ENCODE data around the gene CBS. TPM values are rescaled to one million over a fixed set of nuclear protein-coding genes. Genes with fewer than 3 reads are reported as not detected.
"Not testable (repeated sequence)": the region's sequence is repeated elsewhere in the genome, so short reads cannot be mapped to it uniquely, and the experiment has no call there.

The CBS gene
- total RNA-seq (10 to 100 TPM in 2 of 4 donors, 1 to 10 TPM in 2; 8.2 to 16.0 (median 10.1) TPM), polyA plus RNA-seq (1 to 10 TPM; 7.5 to 9.6 (median 8.8) TPM)

- H3K36me3 ChIP-seq; H3K27me3 ChIP-seq; intact Hi-C loops (cut with DNase I); H3K9me3 ChIP-seq; H3K27ac ChIP-seq; H3K4me3 ChIP-seq; DNase-seq; H3K4me1 ChIP-seq: not testable (repeated sequence)
- WGBS, 2 donors = no CpG with 5 or more reads among the region's 84 CpGs
Observed at GRCh38 chr21:43075170-43076022, at the start of gene CBS. CBS (minus strand) TSS chr21:43075835; CDS start chr21:43072193, 3,642 bp downstream.

DNA sequence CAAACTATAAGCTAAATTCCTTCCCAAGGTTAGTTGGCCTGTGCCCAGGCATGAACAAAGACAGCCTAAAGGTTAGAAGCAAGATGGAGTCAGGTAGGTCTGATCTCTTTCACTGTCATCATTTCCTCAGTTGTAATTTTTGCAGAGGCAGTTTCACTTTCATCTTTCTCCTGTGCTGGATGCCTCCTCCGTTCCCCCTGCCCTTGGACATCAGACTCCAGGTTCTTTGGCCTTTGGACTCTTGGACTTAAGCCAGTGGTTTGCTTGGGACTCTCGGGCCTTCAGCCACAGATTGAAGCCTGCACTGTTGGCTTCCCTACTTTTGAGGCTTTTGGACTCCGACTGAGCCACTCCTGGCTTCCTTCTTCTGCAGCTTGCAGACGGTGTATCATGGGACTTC lies 40.3 kb upstream of the CBS start:
- H3K4me3 ChIP-seq; H3K27me3 ChIP-seq; intact Hi-C loops (cut with DNase I); H3K27ac ChIP-seq; H3K4me1 ChIP-seq; H3K9me3 ChIP-seq; H3K36me3 ChIP-seq; DNase-seq: not testable (repeated sequence)
- WGBS, 2 donors = no CpG with 5 or more reads among the region's 4 CpGs

- H3K4me3 ChIP-seq; H3K27ac ChIP-seq; H3K27me3 ChIP-seq; H3K9me3 ChIP-seq; H3K4me1 ChIP-seq; intact Hi-C loops (cut with DNase I); H3K36me3 ChIP-seq; DNase-seq: not testable (repeated sequence)
- 89 to 95% methylated on average over 5 of the region's 6 CpGs for WGBS, 2 donors
Observed at GRCh38 chr21:43114483-43114882, 38.8 kb upstream of the CBS start.

GRCh38 chr21:43109006-43109405 lies 33.4 kb upstream of the CBS start:
- H3K36me3 ChIP-seq; H3K27ac ChIP-seq; intact Hi-C loops (cut with DNase I); H3K9me3 ChIP-seq; DNase-seq; H3K27me3 ChIP-seq; H3K4me3 ChIP-seq; H3K4me1 ChIP-seq: not testable (repeated sequence)
- no CpG with 5 or more reads among the region's 7 CpGs for WGBS, 2 donors

- H3K4me1 ChIP-seq; H3K9me3 ChIP-seq; H3K27ac ChIP-seq; DNase-seq; H3K4me3 ChIP-seq; H3K36me3 ChIP-seq; intact Hi-C loops (cut with DNase I); H3K27me3 ChIP-seq: not testable (repeated sequence)
- no CpG with 5 or more reads among the region's 17 CpGs for WGBS, 2 donors
Observed at GRCh38 chr21:43108177-43108576, 32.5 kb upstream of the CBS start.

DNA sequence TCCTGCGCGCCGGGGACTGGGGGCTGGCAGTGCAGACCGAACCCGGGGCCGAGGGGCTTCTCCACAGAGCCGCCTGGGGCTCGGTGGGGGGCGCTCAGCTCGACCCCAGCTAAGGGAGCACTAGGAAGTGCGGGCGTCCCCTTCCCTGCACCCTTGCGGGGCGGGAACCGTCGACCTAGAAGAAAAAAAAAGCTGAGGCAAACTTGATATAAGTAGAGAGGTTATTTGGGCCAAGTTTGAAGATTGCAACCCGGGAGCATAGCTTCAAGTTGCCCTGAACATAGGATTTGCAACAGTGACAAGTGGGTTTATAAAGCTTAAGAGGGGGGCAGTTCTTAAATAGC lies 32.1 kb upstream of the CBS start:
- H3K4me1 ChIP-seq; H3K36me3 ChIP-seq; intact Hi-C loops (cut with DNase I); DNase-seq; H3K27ac ChIP-seq; H3K27me3 ChIP-seq; H3K4me3 ChIP-seq; H3K9me3 ChIP-seq: not testable (repeated sequence)
- no CpG with 5 or more reads among the region's 17 CpGs for WGBS, 2 donors

- 0 to 1% methylated on average over 59 to 66 of the region's 107 CpGs for WGBS, 2 donors
- peak in 2 of 4 donors; percentile 51 to 76 for TF ChIP-seq POLR2AphosphoS5 (IDR thresholded peaks at IDR 0.05)
- intact Hi-C loops (cut with DNase I); H3K4me1 ChIP-seq; H3K36me3 ChIP-seq; H3K9me3 ChIP-seq; H3K27me3 ChIP-seq: not testable (repeated sequence)
- Histone ChIP-seq H3K27ac (peak within 1 kb of the TSS in 3 of 4 donors; percentile 55 to 88 (median 82)), H3K4me3 (peak within 1 kb of the TSS in 3 of 4 donors; percentile 34 to 65 (median 58))
- DNase-seq = peak; percentile 75
Observed at GRCh38 chr21:43106965-43107793, 31.5 kb upstream of the CBS start, which contains the start of gene U2AF1. U2AF1 (minus strand) TSS chr21:43107570; CDS start chr21:43107494, 76 bp downstream.

DNA sequence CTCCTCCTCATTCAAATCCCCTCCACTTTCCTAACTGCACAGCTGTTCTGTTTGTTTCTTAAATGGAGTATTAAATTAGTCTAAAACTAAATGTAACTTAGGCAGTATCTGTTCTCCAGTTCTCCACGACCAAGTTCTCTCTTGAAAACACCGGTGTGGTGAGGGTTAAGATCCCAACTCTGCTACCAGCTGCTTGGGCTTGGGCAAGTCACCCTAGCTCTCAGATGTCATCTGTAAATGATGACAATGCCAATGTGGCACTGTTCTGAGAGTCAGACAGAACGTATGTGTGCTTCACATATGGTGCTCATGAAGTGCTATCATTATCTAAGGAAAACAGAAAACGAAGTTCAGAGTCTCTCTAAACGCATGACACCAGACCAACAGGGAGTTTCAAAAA lies 29.0 kb upstream of the CBS start:
- DNase-seq; intact Hi-C loops (cut with DNase I); H3K27me3 ChIP-seq; H3K36me3 ChIP-seq; H3K4me1 ChIP-seq; H3K27ac ChIP-seq; H3K4me3 ChIP-seq; H3K9me3 ChIP-seq: not testable (repeated sequence)
- WGBS, 2 donors = 63 to 80% methylated on average over 2 of the region's 5 CpGs

DNA sequence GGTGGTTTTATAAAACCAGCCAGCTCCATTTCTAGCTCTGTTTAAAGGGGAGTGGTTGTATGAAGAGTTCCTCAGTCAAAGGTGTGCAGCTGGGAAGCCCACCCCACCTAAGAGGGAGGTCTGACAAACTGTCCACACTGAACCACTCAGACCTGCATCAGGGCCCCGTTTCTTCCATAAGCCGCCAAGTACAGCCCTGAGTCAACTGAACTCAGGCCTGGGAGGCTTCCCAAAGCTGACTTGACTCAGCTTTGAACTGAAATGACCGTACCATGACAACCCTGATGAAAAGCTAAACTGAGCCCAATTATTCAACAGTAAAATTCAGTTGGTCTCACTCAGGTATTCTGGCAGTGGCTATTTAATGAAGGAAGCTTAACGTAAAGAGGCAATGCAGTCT lies 26.6 kb upstream of the CBS start:
- H3K9me3 ChIP-seq; H3K27ac ChIP-seq; H3K4me3 ChIP-seq; H3K27me3 ChIP-seq; DNase-seq; H3K4me1 ChIP-seq; intact Hi-C loops (cut with DNase I); H3K36me3 ChIP-seq: not testable (repeated sequence)
- WGBS, 2 donors = no CpG with 5 or more reads among the region's 4 CpGs

DNA sequence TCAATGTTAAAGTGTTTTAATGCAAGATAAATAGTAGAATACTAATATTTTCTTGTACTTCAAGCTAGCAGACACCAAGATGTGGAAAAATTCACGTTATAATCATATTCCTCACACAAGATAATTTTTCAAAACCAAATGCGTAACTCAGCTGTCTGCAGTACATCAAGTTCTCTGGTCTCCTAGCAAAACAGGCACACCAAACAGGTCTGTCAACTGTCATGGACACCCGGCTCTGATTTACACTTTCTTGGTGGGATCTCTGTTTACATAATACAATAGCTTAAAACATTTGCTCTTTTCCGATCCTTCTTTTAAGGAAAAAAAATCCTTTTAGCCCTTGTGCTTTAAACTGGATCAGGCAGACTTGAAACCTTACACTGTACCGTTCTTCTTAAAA lies 26.0 kb upstream of the CBS start:
- H3K27me3 ChIP-seq; H3K4me3 ChIP-seq; H3K4me1 ChIP-seq; H3K9me3 ChIP-seq; intact Hi-C loops (cut with DNase I); H3K27ac ChIP-seq; H3K36me3 ChIP-seq; DNase-seq: not testable (repeated sequence)
- WGBS, 2 donors = no CpG with 5 or more reads among the region's 5 CpGs

DNA sequence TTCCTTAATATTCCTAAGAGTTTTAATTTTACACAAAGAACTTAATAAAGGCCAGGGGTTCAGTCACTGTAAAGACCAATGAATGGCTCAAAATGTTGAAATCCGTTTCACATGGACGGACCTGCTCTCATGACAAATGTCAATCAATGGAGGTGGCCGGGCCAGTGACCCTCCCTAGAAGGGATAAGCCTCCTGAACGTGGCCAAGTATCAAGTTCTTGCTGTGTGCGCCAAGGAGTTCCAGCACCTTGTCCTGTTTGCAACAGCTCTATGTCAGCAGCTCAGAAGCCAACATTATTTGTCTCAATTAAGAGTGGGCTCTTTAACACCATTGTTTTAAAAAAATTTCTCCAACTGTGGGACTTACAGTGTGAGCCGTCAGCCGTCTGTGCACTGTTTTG lies 25.4 kb upstream of the CBS start:
- H3K4me1 ChIP-seq; H3K4me3 ChIP-seq; intact Hi-C loops (cut with DNase I); H3K36me3 ChIP-seq; H3K27ac ChIP-seq; DNase-seq; H3K9me3 ChIP-seq; H3K27me3 ChIP-seq: not testable (repeated sequence)
- no CpG with 5 or more reads among the region's 7 CpGs for WGBS, 2 donors

DNA sequence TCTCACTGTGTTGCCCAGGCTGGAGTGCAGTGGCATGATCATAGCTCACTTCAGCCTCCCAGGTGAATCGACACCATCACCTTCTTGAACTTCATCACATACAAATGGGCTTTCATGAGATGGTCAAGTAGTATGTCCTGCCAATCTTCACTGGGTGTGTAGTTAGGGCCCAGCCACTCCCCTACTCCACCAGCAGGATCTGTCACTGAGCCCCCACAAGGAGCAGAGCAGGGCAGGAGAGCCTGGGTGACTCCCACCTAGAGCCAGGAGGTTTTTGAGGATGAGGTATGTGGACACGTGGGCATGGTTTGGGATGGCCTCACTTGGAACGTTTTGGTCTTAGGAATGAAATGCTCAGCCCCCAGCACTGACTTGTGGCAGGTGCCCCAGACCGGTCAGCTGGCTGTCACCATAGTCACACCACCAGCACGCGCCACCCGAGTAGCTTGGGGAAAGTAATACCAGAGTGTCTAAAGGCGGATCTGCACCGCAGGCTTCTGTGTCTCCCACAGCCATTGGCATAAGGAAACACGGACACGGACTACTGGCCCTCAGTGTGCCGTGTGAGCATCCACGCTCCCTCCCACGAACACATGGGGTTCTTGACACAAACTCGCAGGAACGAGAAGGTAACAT lies 16.5 kb upstream of the CBS start:
- H3K36me3 ChIP-seq; H3K4me3 ChIP-seq; intact Hi-C loops (cut with DNase I); H3K27ac ChIP-seq; H3K27me3 ChIP-seq; H3K9me3 ChIP-seq; DNase-seq; H3K4me1 ChIP-seq: not testable (repeated sequence)
- no CpG with 5 or more reads among the region's 16 CpGs for WGBS, 2 donors

All from sigmoid colon (tissue), 7 donors.